Gastrocnemius medialis (tissue), 4 donors: ENCODE data around the gene LMAN2. TPM values are rescaled to one million over a fixed set of nuclear protein-coding genes. Genes with fewer than 3 reads are reported as not detected.

Experiments
- ATAC-seq, 2 donors: fragments of 150-250 bp; one replicate each; pipeline ENCODE4 v1.9.1; 2016
- DNase-seq, 2 donors: peaks; one replicate each; pipeline ENCODE4 v3.0.0-alpha.2; 2019
- H3K27ac ChIP-seq, 4 donors: fragments of 200-600 bp; sonication (generic); 1 replicate in 1 of 4; 2 replicates in 3 of 4; pipeline ENCODE4 v1.5.1; 2016 to 2018; ENCODE audit warnings: mild to moderate bottlenecking in 2 of 4, moderate library complexity in 1 of 4
- H3K27me3 ChIP-seq, 3 donors: fragments of 200-600 bp; sonication (generic) in 2 of 3; 1 replicate in 1 of 3; 2 replicates in 2 of 3; pipeline versions ENCODE4 v1.5.1 to v1.6.0; 2016 to 2019; ENCODE audit warnings: mild to moderate bottlenecking in 1 of 3, moderate library complexity in 1 of 3
- H3K36me3 ChIP-seq, 2 donors: fragments of 200-600 bp; sonication (generic) in 1 of 2; one replicate each; pipeline ENCODE4 v1.5.1; 2017 to 2018
- H3K4me1 ChIP-seq, 2 donors: fragments of 200-600 bp; sonication (generic) in 1 of 2; one replicate each; pipeline ENCODE4 v1.5.1; 2016 to 2017; ENCODE audit warnings: mild to moderate bottlenecking in 2 of 2
- H3K4me3 ChIP-seq, 4 donors: fragments of 200-600 bp; sonication (generic) in 3 of 4; 1 replicate in 1 of 4; 2 replicates in 3 of 4; pipeline ENCODE4 v1.5.1; 2016 to 2019; ENCODE audit warnings: mild to moderate bottlenecking in 2 of 4
- H3K9me3 ChIP-seq, 3 donors: fragments of 200-600 bp; sonication (generic) in 2 of 3; 1 replicate in 1 of 3; 2 replicates in 2 of 3; pipeline ENCODE4 v1.5.1; 2016 to 2019
- CTCF ChIP-seq, 5 experiments: fragments of 450-650 bp in 3 of 5; fragments of 200-600 bp in 2 of 5; sonication (generic) in 2 of 5; IDR thresholded peaks in 4 of 5; conservative IDR thresholded peaks in 1 of 5; 1 replicate in 4 of 5; 2 replicates in 1 of 5; pipeline ENCODE4 v1.5.1; 2016 to 2019; ENCODE audit warnings: antibody characterized with exemption in 5 of 5, mild to moderate bottlenecking in 3 of 5, moderate library complexity in 3 of 5
- POLR2A ChIP-seq, 2 donors: fragments of 450-650 bp; IDR thresholded peaks; one replicate each; pipeline ENCODE4 v1.6.1; 2017; ENCODE audit warnings: antibody characterized with exemption in 2 of 2, mild to moderate bottlenecking in 2 of 2, moderate library complexity in 2 of 2
- in situ Hi-C, 4 donors: fragments of 200-750 bp; cut with MboI; loops; one replicate each; pipeline versions ENCODE4 v1.15.0 to v1.8.0; 2017; ENCODE audit warnings: low sequenced_read_pairs in 4 of 4
- intact Hi-C: fragments of 100-400 bp; cut with DNase I; formaldehyde crosslinking; loops from one replicate; pipeline ENCODE4 v1.15.1; 2023; ENCODE audit warnings: low total_unique reads
- total RNA-seq, 4 donors: library from RNA; depleted of rRNA; stranded (reverse); fragments of >200 nt; gene quantifications; one replicate each; pipeline versions ENCODE4 v1.1.0 to v1.2.3, GENCODE V29; 2016

Gene LMAN2
- total RNA-seq, 4 donors from 2014 or later, result 70.2 to 109 (median 86.6) TPM

GRCh38 chr5:177327539-177328522, 23.6 kb downstream of the LMAN2 start:
- TF ChIP-seq POLR2A (IDR thresholded peaks at IDR 0.05) (no peak), CTCF (IDR thresholded peaks at IDR 0.05 in 4 of 5, conservative IDR thresholded peaks at IDR 0.05 in 1 of 5) (no peak)
- Histone ChIP-seq H3K27me3 (no peaks in the 10 kb centered on the region), H3K9me3 (no peaks in the 10 kb centered on the region), H3K4me1 (no peaks in the 10 kb centered on the region), H3K27ac (peak overlapping the region in 1 of 4 donors; percentile 3), H3K4me3 (no peak overlapping the region), H3K36me3 (peaks cover 0 to 23% of the 10 kb centered on the region in 2 donors)
- intact Hi-C loops (no loop called here), in situ Hi-C loops (no loop called here)
- DNase-seq, result no peak
- peak in 1 of 2 donors; percentile 53 for ATAC-seq

- no peak for TF ChIP-seq POLR2A (IDR thresholded peaks at IDR 0.05)
- no peak for TF ChIP-seq CTCF (IDR thresholded peaks at IDR 0.05 in 4 of 5, conservative IDR thresholded peaks at IDR 0.05 in 1 of 5)
- peaks cover 0 to 9% of the 10 kb centered on the region in 2 donors for H3K36me3 ChIP-seq
- in situ Hi-C loops, result no loop called here
These were observed 25.5 kb downstream of the LMAN2 start for GRCh38 chr5:177325868-177326381.

GRCh38 chr5:177320879-177321278, 30.6 kb downstream of the LMAN2 start:
- intact Hi-C loops, result no loop called here
- no peaks in the 10 kb centered on the region for H3K4me1 ChIP-seq
- H3K4me3 ChIP-seq, result no peak overlapping the region
- ATAC-seq, result no peak
- TF ChIP-seq CTCF (IDR thresholded peaks at IDR 0.05 in 4 of 5, conservative IDR thresholded peaks at IDR 0.05 in 1 of 5) (no peak), POLR2A (IDR thresholded peaks at IDR 0.05) (no peak)
- H3K36me3 ChIP-seq, result no peaks in the 10 kb centered on the region
- no peak overlapping the region for H3K27ac ChIP-seq
- H3K9me3 ChIP-seq, result no peaks in the 10 kb centered on the region
- H3K27me3 ChIP-seq, result no peaks in the 10 kb centered on the region
- DNase-seq, result no peak
- in situ Hi-C loops, result no loop called here

More at GRCh38 chr5:177325868-177326381, 25.5 kb downstream of the LMAN2 start:
- Histone ChIP-seq H3K27ac (no peak overlapping the region), H3K4me3 (no peak overlapping the region), H3K27me3 (no peaks in the 10 kb centered on the region), H3K4me1 (no peaks in the 10 kb centered on the region), H3K9me3 (no peaks in the 10 kb centered on the region)
- intact Hi-C loops, result no loop called here
- ATAC-seq (no peak), DNase-seq (no peak)

GRCh38 chr5:177319913-177320588, 31.4 kb downstream of the LMAN2 start:
- H3K27ac ChIP-seq, result no peak overlapping the region
- no peak overlapping the region for H3K4me3 ChIP-seq
- intact Hi-C loops (no loop called here), in situ Hi-C loops (no loop called here)
- no peak for DNase-seq
- H3K27me3 ChIP-seq, result no peaks in the 10 kb centered on the region
- no peaks in the 10 kb centered on the region for H3K9me3 ChIP-seq
- peak in 1 of 2 donors; percentile 65 for ATAC-seq
- no peaks in the 10 kb centered on the region for H3K4me1 ChIP-seq
- TF ChIP-seq POLR2A (IDR thresholded peaks at IDR 0.05) (no peak), CTCF (IDR thresholded peaks at IDR 0.05 in 4 of 5, conservative IDR thresholded peaks at IDR 0.05 in 1 of 5) (no peak)
- H3K36me3 ChIP-seq, result no peaks in the 10 kb centered on the region
